H1 (cell line): ENCODE measurements around the gene BEST2. TPM values are rescaled to one million over a fixed set of nuclear protein-coding genes. Genes with fewer than 3 reads are reported as not detected.

Experiments
- CTCF ChIA-PET: fragments of 300-600 bp; sonication (Branson Sonifier 250); formaldehyde crosslinking; loops from one replicate; lab custom pipeline; 2021; ENCODE audit not compliant: partially characterized antibody; lab: Charles Lee
- POLR2A ChIA-PET: fragments of 300-600 bp; sonication (Branson Sonifier 250); formaldehyde crosslinking; loops from one replicate; lab custom pipeline; 2021; ENCODE audit warnings: inconsistent platforms; ENCODE audit not compliant: partially characterized antibody; lab: Charles Lee
- DNase-seq, 2 experiments: peaks; one replicate each; pipeline versions ENCODE4 v3.0.0 to v3.0.0-alpha.2; 2010 to 2022; ENCODE audit warnings: low spot score in 2 of 2, low read depth in 1 of 2, mixed read lengths in 1 of 2
- FAIRE-seq: peaks from 2 replicates; lab custom pipeline; 2011; peaks lifted over from hg19 to GRCh38; lab: Jason Lieb, UNC
- H2AFZ ChIP-seq: 2 replicates; pipeline ENCODE4 v1.8.1; 2012; ENCODE audit warnings: low read length, inconsistent platforms
- H2AK5ac ChIP-seq: 2 replicates; pipeline ENCODE4 v1.6.1; 2013; ENCODE audit warnings: low read depth, low read length
- H2BK120ac ChIP-seq: replicated peaks from 2 replicates; pipeline ENCODE3; 2013; ENCODE audit warnings: low read depth, low read length, inconsistent platforms
- H2BK12ac ChIP-seq: 2 replicates; pipeline ENCODE4 v1.6.1; 2013; ENCODE audit warnings: low read depth, low read length
- H2BK15ac ChIP-seq: 2 replicates; pipeline ENCODE4 v1.6.1; 2013; ENCODE audit warnings: low read length
- H2BK20ac ChIP-seq: 2 replicates; pipeline ENCODE4 v1.6.1; 2013; ENCODE audit warnings: low read length
- H2BK5ac ChIP-seq: 2 replicates; pipeline ENCODE4 v1.6.1; 2013; ENCODE audit warnings: low read depth, low read length
- H3K14ac ChIP-seq: 2 replicates; pipeline ENCODE4 v1.6.1; 2013; ENCODE audit warnings: inconsistent platforms; ENCODE audit not compliant: insufficient read length
- H3K18ac ChIP-seq: 2 replicates; pipeline ENCODE4 v1.6.1; 2013; ENCODE audit warnings: low read length; ENCODE audit errors: extremely low read depth
- H3K23ac ChIP-seq: 2 replicates; pipeline ENCODE4 v1.6.1; 2013; ENCODE audit warnings: inconsistent platforms; ENCODE audit not compliant: insufficient read length
- H3K23me2 ChIP-seq: 2 replicates; pipeline ENCODE4 v1.6.1; 2013; ENCODE audit warnings: low read depth, low read length
- H3K27ac ChIP-seq: 2 replicates; pipeline ENCODE4 v1.6.1; 2011; ENCODE audit warnings: low read depth, low read length, inconsistent platforms
- H3K27me3 ChIP-seq, 4 experiments: replicated peaks in 1 of 4; 1 replicate in 1 of 4; 2 replicates in 3 of 4; pipeline versions ENCODE4 v1.6.1 to v1.8.1; 2011 to 2013; ENCODE audit warnings: low read length in 3 of 4, mild to moderate bottlenecking in 3 of 4, inconsistent platforms in 2 of 4, mixed read lengths in 2 of 4, moderate library complexity in 1 of 4; ENCODE audit not compliant: control insufficient read depth in 3 of 4, insufficient read depth in 3 of 4; ENCODE audit errors: extremely low read depth in 1 of 4
- H3K36me3 ChIP-seq, 4 experiments: 2 replicates each; pipeline versions ENCODE4 v1.6.1 to v1.8.1; 2011 to 2013; ENCODE audit warnings: mild to moderate bottlenecking in 4 of 4, low read length in 3 of 4, moderate library complexity in 2 of 4, control low read depth in 1 of 4, inconsistent platforms in 1 of 4; ENCODE audit not compliant: insufficient read depth in 4 of 4, control insufficient read depth in 2 of 4
- H3K4ac ChIP-seq: replicated peaks from 2 replicates; pipeline ENCODE3; 2013; ENCODE audit warnings: low read length, low read depth, mixed read lengths, inconsistent platforms; ENCODE audit not compliant: insufficient read length
- H3K4me1 ChIP-seq, 4 experiments: replicated peaks in 1 of 4; 1 replicate in 1 of 4; 2 replicates in 3 of 4; pipeline versions ENCODE4 v1.6.1 to v1.8.1; 2011 to 2013; ENCODE audit warnings: low read length in 3 of 4, inconsistent platforms in 2 of 4, mixed read lengths in 1 of 4; ENCODE audit not compliant: insufficient read depth in 4 of 4, control insufficient read depth in 3 of 4
- H3K4me2 ChIP-seq, 2 experiments: 2 replicates each; pipeline versions ENCODE4 v1.6.1 to v1.8.1; 2011 to 2013; ENCODE audit warnings: low read depth in 2 of 2, low read length in 2 of 2, control low read depth in 1 of 2, inconsistent platforms in 1 of 2, mild to moderate bottlenecking in 1 of 2; ENCODE audit not compliant: insufficient read depth in 1 of 2
- H3K4me3 ChIP-seq, 4 experiments: fragments of 200-600, 300-600 bp in 1 of 4; sonication (generic), shearing (Covaris generic), sonication (Bioruptor Twin) in 1 of 4; 2 replicates each; pipeline versions ENCODE4 v1.5.1 to v1.8.1; 2011 to 2016; ENCODE audit warnings: low read length in 4 of 4, low read depth in 3 of 4, control low read depth in 2 of 4, inconsistent platforms in 2 of 4, mild to moderate bottlenecking in 2 of 4, mixed read lengths in 1 of 4, moderate library complexity in 1 of 4; ENCODE audit not compliant: insufficient read depth in 2 of 4; ENCODE audit errors: extremely low read depth in 1 of 4
- H3K56ac ChIP-seq: replicated peaks from 2 replicates; pipeline ENCODE3; 2013; ENCODE audit warnings: low read depth, mild to moderate bottlenecking, mixed read lengths, low read length, inconsistent platforms; ENCODE audit not compliant: insufficient read length
- H3K79me1 ChIP-seq: 2 replicates; pipeline ENCODE4 v1.6.1; 2013; ENCODE audit warnings: low read depth, low read length, control low read depth
- H3K79me2 ChIP-seq, 2 experiments: 2 replicates each; pipeline versions ENCODE4 v1.6.1 to v1.8.1; 2012 to 2013; ENCODE audit warnings: low read length in 2 of 2, mild to moderate bottlenecking in 2 of 2, inconsistent platforms in 1 of 2; ENCODE audit not compliant: insufficient read depth in 2 of 2, control insufficient read depth in 1 of 2
- H3K9ac ChIP-seq, 4 experiments: replicated peaks in 1 of 4; 1 replicate in 1 of 4; 2 replicates in 3 of 4; pipeline versions ENCODE4 v1.6.1 to v1.8.1; 2011 to 2013; ENCODE audit warnings: low read depth in 3 of 4, low read length in 3 of 4, control low read depth in 2 of 4, mild to moderate bottlenecking in 2 of 4, moderate library complexity in 2 of 4, inconsistent platforms in 1 of 4; ENCODE audit errors: extremely low read depth in 1 of 4
- H3K9me3 ChIP-seq, 2 experiments: 2 replicates each; pipeline versions ENCODE4 v1.6.1 to v1.8.1; 2012 to 2013; ENCODE audit warnings: mild to moderate bottlenecking in 2 of 2, moderate library complexity in 2 of 2, control low read depth in 1 of 2, inconsistent platforms in 1 of 2, low read depth in 1 of 2, low read length in 1 of 2, mixed read lengths in 1 of 2; ENCODE audit not compliant: insufficient read depth in 2 of 2
- H4K20me1 ChIP-seq, 2 experiments: replicated peaks in 1 of 2; 2 replicates each; pipeline versions ENCODE3 to v1.8.1; 2011 to 2013; ENCODE audit warnings: inconsistent platforms in 2 of 2, low read length in 2 of 2, mild to moderate bottlenecking in 1 of 2; ENCODE audit not compliant: insufficient read depth in 2 of 2, control insufficient read depth in 1 of 2
- H4K5ac ChIP-seq: 2 replicates; pipeline ENCODE4 v1.6.1; 2013; ENCODE audit warnings: low read length, low read depth, mixed read lengths, inconsistent platforms; ENCODE audit not compliant: insufficient read length
- H4K8ac ChIP-seq: 2 replicates; pipeline ENCODE4 v1.8.0; 2013; ENCODE audit warnings: mild to moderate bottlenecking, moderate library complexity, low read length, inconsistent platforms; ENCODE audit not compliant: insufficient read depth; ENCODE audit errors: extremely low read depth
- H4K91ac ChIP-seq: replicated peaks from 2 replicates; pipeline ENCODE3; 2013; ENCODE audit warnings: low read length, mixed read lengths, inconsistent platforms; ENCODE audit not compliant: insufficient read length
- CBX5 ChIP-seq: fragments of 300-800, 300-1000 bp; sonication (generic); IDR thresholded peaks from 2 replicates; pipeline ENCODE4 v1.7.1; 2016; ENCODE audit warnings: antibody characterized with exemption, low read length, low read depth
- CEBPB ChIP-seq: IDR thresholded peaks from 2 replicates; pipeline ENCODE4 v1.6.1; 2012; ENCODE audit warnings: low read depth, low read length
- FOSL1 ChIP-seq: IDR thresholded peaks from 2 replicates; pipeline ENCODE4 v1.6.1; 2011; ENCODE audit warnings: mild to moderate bottlenecking, low read depth, low read length, moderate library complexity; ENCODE audit not compliant: insufficient read depth
- GABPA ChIP-seq: IDR thresholded peaks from 2 replicates; pipeline ENCODE4 v1.6.1; 2011; ENCODE audit warnings: mild to moderate bottlenecking, low read length, moderate library complexity, borderline replicate concordance; ENCODE audit not compliant: insufficient read depth
- JUND ChIP-seq: IDR thresholded peaks from 2 replicates; pipeline ENCODE4 v1.6.1; 2011; ENCODE audit warnings: mild to moderate bottlenecking, improper control_type of control experiment, low read length
- MAFK ChIP-seq: IDR thresholded peaks from 2 replicates; pipeline ENCODE4 v1.6.1; 2012; ENCODE audit warnings: low read depth, mild to moderate bottlenecking, improper control_type of control experiment, low read length
- POLR2AphosphoS5 ChIP-seq: IDR thresholded peaks from 2 replicates; pipeline ENCODE4 v1.6.1; 2011; ENCODE audit warnings: low read depth, low read length
- SIN3A ChIP-seq, 2 experiments: IDR thresholded peaks in 1 of 2; conservative IDR thresholded peaks in 1 of 2; 2 replicates each; pipeline ENCODE4 v1.6.1; 2011 to 2012; ENCODE audit warnings: low read length in 2 of 2, improper control_type of control experiment in 1 of 2, low read depth in 1 of 2, mild to moderate bottlenecking in 1 of 2
- USF2 ChIP-seq: IDR thresholded peaks from 2 replicates; pipeline ENCODE4 v1.6.1; 2011; ENCODE audit warnings: low read length, improper control_type of control experiment
- WGBS, 2 experiments: shearing (Covaris generic) in 1 of 2; methylation state at CpG; one replicate each; pipeline versions ENCODE4 v1.1.6 to v1.1.7; 2013 to 2015; ENCODE audit warnings: low lambda C conversion rate in 2 of 2, mixed read lengths in 2 of 2, inconsistent platforms in 1 of 2, low coverage in 1 of 2, missing lambda C conversion rate in 1 of 2; ENCODE audit not compliant: insufficient replicate concordance in 2 of 2, insufficient coverage in 1 of 2, insufficient read length in 1 of 2; ENCODE audit errors: extremely low coverage in 1 of 2, missing lambda C conversion rate in 1 of 2; 5-methylcytosine and 5-hydroxymethylcytosine counted together
- polyA plus RNA-seq, 7 experiments: library from polyadenylated mRNA; depleted of rRNA in 3 of 7; stranded (reverse) in 5 of 7; unstranded in 2 of 7; fragments of >200 nt in 5 of 7; fragments of 200-250 nt in 2 of 7; gene quantifications; 1 replicate in 5 of 7; 2 replicates in 1 of 7; 4 replicates in 1 of 7; pipeline versions ENCODE4 v1.2.1 to v1.2.3, GENCODE V29; 2011 to 2013; ENCODE audit warnings: missing spikeins in 2 of 7, mixed read lengths in 2 of 7
- total RNA-seq: library from RNA; stranded (reverse); fragmentation: NEBNext Ultra II Directional; extraction: Animal tissue kit (Norgen Biotek cat#: 25700); gene quantifications from 2 replicates; pipeline ENCODE4 v1.2.1, GENCODE V29; 2021
- TF ChIP-seq, protein P1 (sequence below): IDR thresholded peaks from 2 replicates; pipeline ENCODE4 v1.6.1; 2012; ENCODE audit warnings: inconsistent platforms

The BEST2 gene
- total and polyA plus RNA-seq, 2 of the 8 experiments (the other 6 are each of a cell fraction or from before 2014, with no cell fraction given): 4.6 to 7.3 TPM

DNA sequence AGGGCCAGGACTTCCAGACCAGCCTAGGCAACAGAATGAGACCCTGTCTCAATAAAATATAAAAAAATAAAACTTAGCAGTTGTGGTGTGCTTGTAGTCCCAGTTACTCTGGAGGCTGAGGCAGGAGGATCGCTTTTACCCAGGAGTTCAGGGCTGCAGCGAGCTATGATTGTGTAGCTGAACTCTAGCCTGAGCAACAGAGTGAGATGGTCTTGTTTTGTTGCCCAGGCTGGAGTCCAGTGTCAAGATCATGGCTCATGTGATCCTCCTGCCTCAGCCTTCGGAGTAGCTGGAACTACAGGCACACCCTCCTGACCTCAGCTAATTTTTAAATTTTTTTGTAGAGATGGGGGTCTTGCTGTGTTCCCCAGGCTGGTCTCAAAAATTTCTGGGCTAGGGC lies 35.4 kb downstream of the BEST2 start:
- H4K91ac ChIP-seq: no peak overlapping the region
- H2BK15ac ChIP-seq: 0 out of 2 replicates have a peak overlapping the region, but pooled peaks have one; percentile 95
- H4K5ac ChIP-seq: no peak overlapping the region
- H2AK5ac ChIP-seq: peak overlapping the region; percentile 88; the same call in 1 of the 2 replicates
- no peak overlapping the region for H3K4me2 ChIP-seq
- no peak overlapping the region for H3K27ac ChIP-seq
- no peaks in the 10 kb centered on the region for H3K9me3 ChIP-seq
- H4K8ac ChIP-seq: no peak overlapping the region; the same call in 1 of the 2 replicates
- peaks cover 16 to 43% (median 27%) of the 10 kb centered on the region in 4 experiments for H3K4me1 ChIP-seq
- H2BK12ac ChIP-seq: peak overlapping the region; percentile 90; the same call in 1 of the 2 replicates
- 92% methylated on average over 3 of the region's 3 CpGs; no CpG with 5 or more reads in 1 of the 2 experiments for WGBS, 2 experiments
- POLR2A ChIA-PET: interaction anchor here (1.7 to 3.5 kb wide), 4 partner anchors 9 to 13 kb away, joined by 5 to 33 read pairs (median 16); partner anchors contain the start of gene HOOK2
- H3K79me2 ChIP-seq: no peaks in the 10 kb centered on the region
- no peak overlapping the region for H3K4me3 ChIP-seq
- no peaks in the 10 kb centered on the region; the same call in 1 of the 2 replicates for H3K79me1 ChIP-seq
- no peak overlapping the region for H3K14ac ChIP-seq
- DNase-seq: no peak
- H2BK5ac ChIP-seq: peak overlapping the region; percentile 44; the same call in 1 of the 2 replicates
- H3K23ac ChIP-seq: no peak overlapping the region
- no peak overlapping the region for H3K18ac ChIP-seq
- no peak for FAIRE-seq
- no peaks in the 10 kb centered on the region for H3K36me3 ChIP-seq
- no peak overlapping the region for H3K4ac ChIP-seq
- H3K9ac ChIP-seq: no peak overlapping the region
- TF ChIP-seq POLR2AphosphoS5: no peak
- TF ChIP-seq, protein P1, sequence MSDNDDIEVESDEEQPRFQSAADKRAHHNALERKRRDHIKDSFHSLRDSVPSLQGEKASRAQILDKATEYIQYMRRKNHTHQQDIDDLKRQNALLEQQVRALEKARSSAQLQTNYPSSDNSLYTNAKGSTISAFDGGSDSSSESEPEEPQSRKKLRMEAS: no peak
- no peak for TF ChIP-seq FOSL1
- TF ChIP-seq MAFK: no peak
- TF ChIP-seq GABPA: no peak
- no peak for TF ChIP-seq JUND
- no peak for TF ChIP-seq CBX5
- no peak for TF ChIP-seq SIN3A (conservative IDR thresholded peaks at IDR 0.05 in 1 of 2, IDR thresholded peaks at IDR 0.05 in 1 of 2; ENCODE audit: low read depth in 1 of 2, low read length in 2 of 2)
- TF ChIP-seq CEBPB: no peak
- no peak for TF ChIP-seq USF2
- TF ChIP-seq, all 59 proteins: peak for 0
- Histone ChIP-seq H2BK120ac (no peak overlapping the region), H3K56ac (no peak overlapping the region), H2AFZ (no peak overlapping the region), H3K23me2 (peaks cover 31% of the 10 kb centered on the region; the same call in 1 of the 2 replicates), H3K27me3 (peaks cover 0 to 11% (median 7%) of the 10 kb centered on the region in 4 experiments; a peak in 5 of 7 replicates), H4K20me1 (peaks cover 0 to 1% of the 10 kb centered on the region in 2 experiments), H2BK20ac (no peak overlapping the region)
- CTCF ChIA-PET: interaction anchor here (3.0 to 4.5 kb wide), 3 partner anchors 9 to 13 kb away, joined by 14 to 39 read pairs (median 15); no protein-coding TSS in a partner anchor
